ENCODE measurements around the gene PLXND1.

Gene PLXND1

GRCh38 chr3:129555616-129556357 lies 50.7 kb downstream of the PLXND1 start:
- no peak for DNase-seq (ENCODE audit: low read depth)
- no peak for TF ChIP-seq CTCF (IDR thresholded peaks at IDR 0.05; ENCODE audit: insufficient read depth, low read depth, low read length, missing control alignments)
- H3K4me3 ChIP-seq (ENCODE audit: low read depth, low read length): no peak overlapping the region

GRCh38 chr3:129555153-129555550 lies 51.3 kb downstream of the PLXND1 start:
- no peak overlapping the region for H3K4me3 ChIP-seq (ENCODE audit: low read depth, low read length)
- no peak for TF ChIP-seq CTCF (IDR thresholded peaks at IDR 0.05; ENCODE audit: insufficient read depth, low read depth, low read length, missing control alignments)
- DNase-seq (ENCODE audit: low read depth): no peak

- H3K4me3 ChIP-seq (ENCODE audit: low read depth, low read length): no peak overlapping the region
- no peak for TF ChIP-seq CTCF (IDR thresholded peaks at IDR 0.05; ENCODE audit: insufficient read depth, low read depth, low read length, missing control alignments)
- no peak for DNase-seq (ENCODE audit: low read depth)
Measured at GRCh38 chr3:129554356-129555152, 51.9 kb downstream of the PLXND1 start.

GRCh38 chr3:129553719-129554118 lies 52.8 kb downstream of the PLXND1 start:
- no peak for DNase-seq (ENCODE audit: low read depth)
- H3K4me3 ChIP-seq (ENCODE audit: low read depth, low read length): no peak overlapping the region
- no peak for TF ChIP-seq CTCF (IDR thresholded peaks at IDR 0.05; ENCODE audit: insufficient read depth, low read depth, low read length, missing control alignments)

GRCh38 chr3:129553171-129553570 lies 53.3 kb downstream of the PLXND1 start:
- TF ChIP-seq CTCF (IDR thresholded peaks at IDR 0.05; ENCODE audit: insufficient read depth, low read depth, low read length, missing control alignments): no peak
- H3K4me3 ChIP-seq (ENCODE audit: low read depth, low read length): no peak overlapping the region
- DNase-seq (ENCODE audit: low read depth): no peak

GRCh38 chr3:129552287-129553050 lies 54.0 kb downstream of the PLXND1 start:
- DNase-seq (ENCODE audit: low read depth): no peak
- TF ChIP-seq CTCF (IDR thresholded peaks at IDR 0.05; ENCODE audit: insufficient read depth, low read depth, low read length, missing control alignments): no peak
- H3K4me3 ChIP-seq (ENCODE audit: low read depth, low read length): no peak overlapping the region
